Measurements from ENCODE around the gene LINC01488.

Gene LINC01488

GRCh38 chr11:69496202-69496557 is 14.7 kb downstream of the LINC01488 start:
- no peak overlapping the region for H3K4me3 ChIP-seq (ENCODE audit: low read length)
- no peak for TF ChIP-seq CTCF (conservative IDR thresholded peaks at IDR 0.05; ENCODE audit: low read length)
- no peak for DNase-seq (ENCODE audit: low read depth)

GRCh38 chr11:69496631-69497220 is 15.3 kb downstream of the LINC01488 start:
- H3K4me3 ChIP-seq (ENCODE audit: low read length) = no peak overlapping the region
- DNase-seq (ENCODE audit: low read depth) = no peak
- no peak for TF ChIP-seq CTCF (conservative IDR thresholded peaks at IDR 0.05; ENCODE audit: low read length)

- no peak overlapping the region for H3K4me3 ChIP-seq (ENCODE audit: low read length)
- no peak for TF ChIP-seq CTCF (conservative IDR thresholded peaks at IDR 0.05; ENCODE audit: low read length)
- peak; percentile 98 for DNase-seq (ENCODE audit: low read depth)
These were observed 15.8 kb downstream of the LINC01488 start for GRCh38 chr11:69497221-69497787.

GRCh38 chr11:69498614-69499175 is 17.2 kb downstream of the LINC01488 start:
- no peak overlapping the region for H3K4me3 ChIP-seq (ENCODE audit: low read length)
- no peak for DNase-seq (ENCODE audit: low read depth)
- TF ChIP-seq CTCF (conservative IDR thresholded peaks at IDR 0.05; ENCODE audit: low read length) = no peak

GRCh38 chr11:69499186-69499917 is 17.9 kb downstream of the LINC01488 start:
- no peak for TF ChIP-seq CTCF (conservative IDR thresholded peaks at IDR 0.05; ENCODE audit: low read length)
- DNase-seq (ENCODE audit: low read depth) = no peak

GRCh38 chr11:69499918-69500284 is 18.4 kb downstream of the LINC01488 start:
- no peak for TF ChIP-seq CTCF (conservative IDR thresholded peaks at IDR 0.05; ENCODE audit: low read length)
- no peak overlapping the region for H3K4me3 ChIP-seq (ENCODE audit: low read length)
- DNase-seq (ENCODE audit: low read depth) = no peak

More at GRCh38 chr11:69499186-69499917, 17.9 kb downstream of the LINC01488 start:
- no peak overlapping the region for H3K4me3 ChIP-seq (ENCODE audit: low read length)
